Measurements from ENCODE around the gene ZSWIM2. TPM values are rescaled to one million over a fixed set of nuclear protein-coding genes. Genes with fewer than 3 reads are reported as not detected.

The ZSWIM2 gene
- total RNA-seq, 6 donors from 2014 or later = not detected

- 58% methylated on average over 1 of the region's 1 CpG for WGBS, 2 donors
- H3K4me1 ChIP-seq = peaks cover 3 to 12% (median 6%) of the 10 kb centered on the region in 4 donors
- H3K9me3 ChIP-seq = no peaks in the 10 kb centered on the region
- no peak overlapping the region for H3K4me3 ChIP-seq
- DNase-seq = no peak
- TF ChIP-seq CTCF (IDR thresholded peaks at IDR 0.05) = no peak
- TF ChIP-seq EP300 (IDR thresholded peaks at IDR 0.05) = no peak
- TF ChIP-seq POLR2AphosphoS5 (IDR thresholded peaks at IDR 0.05) = no peak
- no peak for TF ChIP-seq POLR2A (IDR thresholded peaks at IDR 0.05)
- ATAC-seq (ENCODE audit: low FRiP score in 2 of 2) = no peak
- H3K27me3 ChIP-seq = no peaks in the 10 kb centered on the region
- H3K27ac ChIP-seq = no peak overlapping the region
- no peaks in the 10 kb centered on the region for H3K36me3 ChIP-seq
These were observed 42.2 kb upstream of the ZSWIM2 start for GRCh38 chr2:186891185-186891621.

GRCh38 chr2:186889101-186889879 is 40.3 kb upstream of the ZSWIM2 start:
- H3K4me1 ChIP-seq = peaks cover 3 to 16% (median 9%) of the 10 kb centered on the region in 4 donors
- no peaks in the 10 kb centered on the region for H3K27me3 ChIP-seq
- 35 to 45% methylated on average over 7 of the region's 7 CpGs for WGBS, 2 donors
- H3K36me3 ChIP-seq = no peaks in the 10 kb centered on the region
- H3K27ac ChIP-seq = peak overlapping the region in 1 of 4 donors; percentile 33
- no peaks in the 10 kb centered on the region for H3K9me3 ChIP-seq
- TF ChIP-seq CTCF (IDR thresholded peaks at IDR 0.05) (no peak), EP300 (IDR thresholded peaks at IDR 0.05) (no peak)
- ATAC-seq (ENCODE audit: low FRiP score in 2 of 2) (peak in 1 of 2 donors; percentile 79), DNase-seq (no peak)
- no peak overlapping the region for H3K4me3 ChIP-seq

GRCh38 chr2:186887107-186888090 is 38.4 kb upstream of the ZSWIM2 start:
- peak in 1 of 2 donors; percentile 27 for DNase-seq
- Histone ChIP-seq H3K27me3 (no peaks in the 10 kb centered on the region), H3K9me3 (peaks cover 0 to 4% (median under 1%) of the 10 kb centered on the region in 4 donors), H3K27ac (peak overlapping the region in 2 of 4 donors; percentile 5 to 54), H3K36me3 (no peaks in the 10 kb centered on the region), H3K4me1 (peaks cover 3 to 16% (median 9%) of the 10 kb centered on the region in 4 donors), H3K4me3 (no peak overlapping the region)
- 46 to 47% methylated on average over 7 of the region's 7 CpGs for WGBS, 2 donors
- TF ChIP-seq CTCF (IDR thresholded peaks at IDR 0.05) (no peak), POLR2AphosphoS5 (IDR thresholded peaks at IDR 0.05) (no peak), POLR2A (IDR thresholded peaks at IDR 0.05) (no peak), EP300 (IDR thresholded peaks at IDR 0.05) (no peak)
- peak in 1 of 2 donors; percentile 91 for ATAC-seq (ENCODE audit: low FRiP score in 2 of 2)

- Histone ChIP-seq H3K36me3 (no peaks in the 10 kb centered on the region), H3K4me3 (no peak overlapping the region), H3K27ac (peak overlapping the region in 1 of 4 donors; percentile 43), H3K27me3 (no peaks in the 10 kb centered on the region), H3K9me3 (peaks cover 0 to 9% (median 6%) of the 10 kb centered on the region in 4 donors), H3K4me1 (peaks cover 3 to 16% (median 6%) of the 10 kb centered on the region in 4 donors)
- no peak for ATAC-seq (ENCODE audit: low FRiP score in 2 of 2)
- peak in 1 of 2 donors; percentile 23 for DNase-seq
- TF ChIP-seq POLR2A (IDR thresholded peaks at IDR 0.05) = no peak
- TF ChIP-seq EP300 (IDR thresholded peaks at IDR 0.05) = peak in 1 of 4 donors; percentile 21
- TF ChIP-seq CTCF (IDR thresholded peaks at IDR 0.05) = no peak
- TF ChIP-seq POLR2AphosphoS5 (IDR thresholded peaks at IDR 0.05) = peak; percentile 59 to 69
- 16 to 28% methylated on average over 1 of the region's 1 CpG for WGBS, 2 donors
These were observed 35.6 kb upstream of the ZSWIM2 start for GRCh38 chr2:186884587-186884986.
